HepG2 (cell line): ENCODE measurements around the gene C5AR1. TPM values are rescaled to one million over a fixed set of nuclear protein-coding genes. Genes with fewer than 3 reads are reported as not detected.

Source experiments
- ATAC-seq: fragments of 200-7000 bp; cut with Tn5 transposase; 3 replicates; pipeline ENCODE4 v1.9.1; 2020; ENCODE audit warnings: mild to moderate bottlenecking, moderate library complexity
- BruUV-seq: library from RNA; stranded (reverse); fragments of 400-500 nt; replicated peaks from 2 replicates; lab custom pipeline; 2021; lab: Mats Ljungman, UMichigan
- CTCF ChIA-PET: fragments of 300-600 bp; formaldehyde crosslinking; extraction: SDS; loops from one replicate; lab custom pipeline; 2021; ENCODE audit warnings: low total read pairs, inconsistent platforms, low intra/inter-chr PET ratio; lab: Yijun Ruan, JAX
- POLR2A ChIA-PET: fragments of 350-600 bp; sonication (Branson Sonifier 250); formaldehyde crosslinking; loops from one replicate; lab custom pipeline; 2020; ENCODE audit warnings: antibody characterized with exemption, inconsistent platforms; lab: Yijun Ruan, JAX
- DNase-seq: peaks from one replicate; pipeline ENCODE4 v3.0.0-alpha.2; 2015; ENCODE audit warnings: low spot score
- FAIRE-seq: peaks from 3 replicates; lab custom pipeline; 2011; peaks lifted over from hg19 to GRCh38; lab: Jason Lieb, UNC
- H2AFZ ChIP-seq: one replicate; pipeline ENCODE4 v1.6.1; 2011; ENCODE audit warnings: low read length, inconsistent platforms
- H3K27ac ChIP-seq: fragments of 300-600 bp; 3 replicates; pipeline ENCODE4 v1.8.0; 2011; ENCODE audit warnings: mixed run types, mild to moderate bottlenecking, mixed read lengths, low read length, inconsistent platforms; ENCODE audit not compliant: insufficient read depth; ENCODE audit errors: extremely low read length
- H3K27me3 ChIP-seq, 2 experiments: fragments of 200-600 bp in 1 of 2; 2 replicates in 1 of 2; 3 replicates in 1 of 2; pipeline versions ENCODE4 v1.6.0 to v1.8.0; 2011; ENCODE audit warnings: low read length in 2 of 2, mild to moderate bottlenecking in 2 of 2, moderate library complexity in 2 of 2, inconsistent platforms in 1 of 2; ENCODE audit not compliant: insufficient read depth in 2 of 2, control insufficient read depth in 1 of 2
- H3K36me3 ChIP-seq, 2 experiments: fragments of 200-600 bp in 1 of 2; replicated peaks in 1 of 2; 2 replicates in 1 of 2; 3 replicates in 1 of 2; pipeline versions ENCODE4 v1.5.1 to v1.8.0; 2011; ENCODE audit warnings: low read length in 2 of 2, inconsistent platforms in 1 of 2; ENCODE audit not compliant: insufficient read depth in 2 of 2, control insufficient read depth in 1 of 2
- H3K4me1 ChIP-seq: 2 replicates; pipeline ENCODE4 v1.5.1; 2012; ENCODE audit warnings: low read length, inconsistent platforms; ENCODE audit not compliant: insufficient read depth
- H3K4me2 ChIP-seq: 2 replicates; pipeline ENCODE4 v1.6.0; 2011; ENCODE audit warnings: low read depth, low read length, inconsistent platforms
- H3K4me3 ChIP-seq, 3 experiments: fragments of 200-600 bp in 1 of 3; sonication (generic), shearing (Covaris generic) in 1 of 3; replicated peaks in 1 of 3; 2 replicates each; pipeline ENCODE4 v1.5.1; 2011 to 2016; ENCODE audit warnings: low read length in 3 of 3, inconsistent platforms in 2 of 3, low read depth in 2 of 3, mild to moderate bottlenecking in 2 of 3, control low read depth in 1 of 3, mixed read lengths in 1 of 3; ENCODE audit not compliant: insufficient read depth in 1 of 3
- H3K79me2 ChIP-seq: one replicate; pipeline ENCODE4 v1.6.1; 2011; ENCODE audit warnings: low read length, inconsistent platforms; ENCODE audit not compliant: insufficient read depth
- H3K9ac ChIP-seq: 2 replicates; pipeline ENCODE4 v1.6.0; 2011; ENCODE audit warnings: mild to moderate bottlenecking, low read depth, low read length, inconsistent platforms; ENCODE audit not compliant: insufficient read depth
- H3K9me3 ChIP-seq: 2 replicates; pipeline ENCODE4 v1.5.1; 2012; ENCODE audit warnings: mild to moderate bottlenecking, low read length
- H4K20me1 ChIP-seq: 2 replicates; pipeline ENCODE4 v1.6.0; 2011; ENCODE audit warnings: inconsistent platforms, mild to moderate bottlenecking, low read length, moderate library complexity; ENCODE audit not compliant: insufficient read depth
- PTBP1 ChIP-seq: fragments of 200-400 bp; formaldehyde crosslinking; IDR thresholded peaks from 2 replicates; pipeline ENCODE4 v1.6.1; 2018; ENCODE audit warnings: low read length, low read depth; ENCODE audit not compliant: poor library complexity, severe bottlenecking
- ZKSCAN5 ChIP-seq: sonication (generic); formaldehyde crosslinking; IDR thresholded peaks from 2 replicates; pipeline ENCODE4 v1.5.1; 2020; ENCODE audit warnings: mild to moderate bottlenecking, missing genetic modification reagents
- ZNF138 ChIP-seq: sonication (generic); formaldehyde crosslinking; IDR thresholded peaks from 2 replicates; pipeline ENCODE4 v1.5.0; 2020; ENCODE audit warnings: mild to moderate bottlenecking, low read depth, missing genetic modification reagents
- ZNF24 ChIP-seq: fragments of 450-650 bp; IDR thresholded peaks from 2 replicates; pipeline ENCODE4 v1.6.1; 2017; ENCODE audit warnings: antibody characterized with exemption, mild to moderate bottlenecking
- ZNF253 ChIP-seq: sonication (generic); formaldehyde crosslinking; IDR thresholded peaks from 2 replicates; pipeline ENCODE4 v1.8.0; 2022; ENCODE audit warnings: mild to moderate bottlenecking, missing genetic modification reagents, borderline replicate concordance
- ZNF629 ChIP-seq: sonication (generic); formaldehyde crosslinking; conservative IDR thresholded peaks from 2 replicates; pipeline ENCODE4 v1.5.0; 2020; ENCODE audit warnings: missing genetic modification reagents
- ZNF724P ChIP-seq: sonication (generic); formaldehyde crosslinking; IDR thresholded peaks from 2 replicates; pipeline ENCODE4 v1.8.0; 2022; ENCODE audit warnings: missing genetic modification reagents, borderline replicate concordance
- ZNF768 ChIP-seq: sonication (generic); formaldehyde crosslinking; IDR thresholded peaks from 2 replicates; pipeline ENCODE4 v1.4.0; 2020; ENCODE audit warnings: missing genetic modification reagents
- WGBS: methylation state at CpG from one replicate; pipeline ENCODE4 v1.1.6; 2017; ENCODE audit warnings: low lambda C conversion rate; 5-methylcytosine and 5-hydroxymethylcytosine counted together
- in situ Hi-C: cut with HindIII; loops from 2 replicates; pipeline ENCODE4 v1.10.0; 2017; ENCODE audit warnings: low pct_unique_long_range_greater_than_20kb; ENCODE audit not compliant: extremely low pct_ligation_motif_present
- intact Hi-C: fragments of 100-400 bp; cut with micrococcal nuclease; formaldehyde crosslinking; loops from one replicate; pipeline ENCODE4 v1.10.0; 2022; ENCODE audit not compliant: unreplicated experiment
- polyA plus RNA-seq, 8 experiments: library from polyadenylated mRNA; depleted of rRNA in 3 of 8; stranded (reverse) in 7 of 8; unstranded in 1 of 8; fragments of >200 nt; fragmentation: Illumina TruSeq in 4 of 8; extraction: Trizol in 4 of 8; gene quantifications; 2 replicates each; pipeline versions ENCODE4 v1.2.1 to v1.2.3, GENCODE V29; 2011 to 2016; ENCODE audit warnings: low read depth in 4 of 8, missing spikeins in 1 of 8, mixed read lengths in 1 of 8; ENCODE audit not compliant: insufficient read depth in 1 of 8
- total RNA-seq, 5 experiments: library from RNA; depleted of rRNA; stranded (reverse); fragments of >200 nt; fragmentation: Illumina TruSeq; extraction: Trizol; gene quantifications; 2 replicates each; pipeline ENCODE4 v1.2.3, GENCODE V29; 2016; ENCODE audit warnings: low read depth in 1 of 5
- TF ChIP-seq, protein P1 (sequence below): sonication (generic); formaldehyde crosslinking; IDR thresholded peaks from 2 replicates; pipeline ENCODE4 v1.4.0; 2020; ENCODE audit warnings: missing genetic modification reagents, mild to moderate bottlenecking, borderline replicate concordance
- TF ChIP-seq, protein P2 (sequence below): sonication (generic); formaldehyde crosslinking; IDR thresholded peaks from one replicate; pipeline ENCODE4 v1.5.1; 2020; ENCODE audit warnings: mild to moderate bottlenecking, missing genetic modification reagents; ENCODE audit errors: not compliant biosample characterization
- TF ChIP-seq, protein P3 (sequence below): sonication (generic); formaldehyde crosslinking; IDR thresholded peaks from 2 replicates; pipeline ENCODE4 v1.4.0; 2020; ENCODE audit warnings: mild to moderate bottlenecking, missing genetic modification reagents

Gene C5AR1
- total and polyA plus RNA-seq, 2 of the 13 experiments (the other 11 are each of a cell fraction or from before 2014, with no cell fraction given): 0.07 to 1.6 TPM

- BruUV-seq: no TSS peak
- intact Hi-C loops: no loop called here
Observed at GRCh38 chr19:47275791-47276461, 33.7 kb upstream of the C5AR1 start.

More at GRCh38 chr19:47275791-47276461, 33.7 kb upstream of the C5AR1 start:
- Histone ChIP-seq H3K27me3 (no peaks in the 10 kb centered on the region), H3K4me3 (0 out of 6 replicates have a peak overlapping the region, but pooled peaks of 1 of the 3 experiments have one; percentile 71), H3K9ac (no peak overlapping the region), H4K20me1 (peaks cover 3% of the 10 kb centered on the region; the same call in 1 of the 2 replicates), H3K79me2 (no peaks in the 10 kb centered on the region), H2AFZ (no peak overlapping the region), H3K27ac (no peak overlapping the region), H3K9me3 (no peaks in the 10 kb centered on the region), H3K36me3 (no peaks in the 10 kb centered on the region; a peak in 2 of 5 replicates), H3K4me1 (peaks cover 24% of the 10 kb centered on the region), H3K4me2 (peak overlapping the region; percentile 55; the same call in 1 of the 2 replicates)
- DNase-seq: no peak
- ChIA-PET CTCF (no interaction called here), POLR2A (interaction anchor here (1.3 to 2.3 kb wide), 3 partner anchors 18 to 76 kb away, joined by 3 to 57 read pairs (median 3); partner anchors contain the start of gene CCDC9)
- 58% methylated on average over 8 of the region's 13 CpGs for WGBS
- in situ Hi-C loops: no loop called here
- TF ChIP-seq ZNF629 (CRISPR knock-in tag): 0 out of 2 replicates have a peak, but pooled peaks have one; percentile 10
- TF ChIP-seq, protein P1, sequence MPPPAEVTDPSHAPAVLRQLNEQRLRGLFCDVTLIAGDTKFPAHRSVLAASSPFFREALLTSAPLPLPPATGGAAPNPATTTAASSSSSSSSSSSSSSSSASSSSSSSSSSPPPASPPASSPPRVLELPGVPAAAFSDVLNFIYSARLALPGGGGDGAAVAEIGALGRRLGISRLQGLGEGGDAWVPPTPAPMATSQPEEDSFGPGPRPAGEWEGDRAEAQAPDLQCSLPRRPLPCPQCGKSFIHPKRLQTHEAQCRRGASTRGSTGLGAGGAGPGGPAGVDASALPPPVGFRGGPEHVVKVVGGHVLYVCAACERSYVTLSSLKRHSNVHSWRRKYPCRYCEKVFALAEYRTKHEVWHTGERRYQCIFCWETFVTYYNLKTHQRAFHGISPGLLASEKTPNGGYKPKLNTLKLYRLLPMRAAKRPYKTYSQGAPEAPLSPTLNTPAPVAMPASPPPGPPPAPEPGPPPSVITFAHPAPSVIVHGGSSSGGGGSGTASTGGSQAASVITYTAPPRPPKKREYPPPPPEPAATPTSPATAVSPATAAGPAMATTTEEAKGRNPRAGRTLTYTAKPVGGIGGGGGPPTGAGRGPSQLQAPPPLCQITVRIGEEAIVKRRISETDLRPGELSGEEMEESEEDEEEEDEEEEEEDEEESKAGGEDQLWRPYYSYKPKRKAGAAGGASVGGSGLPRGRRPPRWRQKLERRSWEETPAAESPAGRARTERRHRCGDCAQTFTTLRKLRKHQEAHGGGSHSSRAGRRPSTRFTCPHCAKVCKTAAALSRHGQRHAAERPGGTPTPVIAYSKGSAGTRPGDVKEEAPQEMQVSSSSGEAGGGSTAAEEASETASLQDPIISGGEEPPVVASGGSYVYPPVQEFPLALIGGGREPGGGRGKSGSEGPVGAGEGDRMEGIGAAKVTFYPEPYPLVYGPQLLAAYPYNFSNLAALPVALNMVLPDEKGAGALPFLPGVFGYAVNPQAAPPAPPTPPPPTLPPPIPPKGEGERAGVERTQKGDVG (CRISPR knock-in tag): 0 out of 2 replicates have a peak, but pooled peaks have one; percentile 12
- TF ChIP-seq ZNF138: no peak
- TF ChIP-seq ZNF24: no peak
- TF ChIP-seq, protein P2, sequence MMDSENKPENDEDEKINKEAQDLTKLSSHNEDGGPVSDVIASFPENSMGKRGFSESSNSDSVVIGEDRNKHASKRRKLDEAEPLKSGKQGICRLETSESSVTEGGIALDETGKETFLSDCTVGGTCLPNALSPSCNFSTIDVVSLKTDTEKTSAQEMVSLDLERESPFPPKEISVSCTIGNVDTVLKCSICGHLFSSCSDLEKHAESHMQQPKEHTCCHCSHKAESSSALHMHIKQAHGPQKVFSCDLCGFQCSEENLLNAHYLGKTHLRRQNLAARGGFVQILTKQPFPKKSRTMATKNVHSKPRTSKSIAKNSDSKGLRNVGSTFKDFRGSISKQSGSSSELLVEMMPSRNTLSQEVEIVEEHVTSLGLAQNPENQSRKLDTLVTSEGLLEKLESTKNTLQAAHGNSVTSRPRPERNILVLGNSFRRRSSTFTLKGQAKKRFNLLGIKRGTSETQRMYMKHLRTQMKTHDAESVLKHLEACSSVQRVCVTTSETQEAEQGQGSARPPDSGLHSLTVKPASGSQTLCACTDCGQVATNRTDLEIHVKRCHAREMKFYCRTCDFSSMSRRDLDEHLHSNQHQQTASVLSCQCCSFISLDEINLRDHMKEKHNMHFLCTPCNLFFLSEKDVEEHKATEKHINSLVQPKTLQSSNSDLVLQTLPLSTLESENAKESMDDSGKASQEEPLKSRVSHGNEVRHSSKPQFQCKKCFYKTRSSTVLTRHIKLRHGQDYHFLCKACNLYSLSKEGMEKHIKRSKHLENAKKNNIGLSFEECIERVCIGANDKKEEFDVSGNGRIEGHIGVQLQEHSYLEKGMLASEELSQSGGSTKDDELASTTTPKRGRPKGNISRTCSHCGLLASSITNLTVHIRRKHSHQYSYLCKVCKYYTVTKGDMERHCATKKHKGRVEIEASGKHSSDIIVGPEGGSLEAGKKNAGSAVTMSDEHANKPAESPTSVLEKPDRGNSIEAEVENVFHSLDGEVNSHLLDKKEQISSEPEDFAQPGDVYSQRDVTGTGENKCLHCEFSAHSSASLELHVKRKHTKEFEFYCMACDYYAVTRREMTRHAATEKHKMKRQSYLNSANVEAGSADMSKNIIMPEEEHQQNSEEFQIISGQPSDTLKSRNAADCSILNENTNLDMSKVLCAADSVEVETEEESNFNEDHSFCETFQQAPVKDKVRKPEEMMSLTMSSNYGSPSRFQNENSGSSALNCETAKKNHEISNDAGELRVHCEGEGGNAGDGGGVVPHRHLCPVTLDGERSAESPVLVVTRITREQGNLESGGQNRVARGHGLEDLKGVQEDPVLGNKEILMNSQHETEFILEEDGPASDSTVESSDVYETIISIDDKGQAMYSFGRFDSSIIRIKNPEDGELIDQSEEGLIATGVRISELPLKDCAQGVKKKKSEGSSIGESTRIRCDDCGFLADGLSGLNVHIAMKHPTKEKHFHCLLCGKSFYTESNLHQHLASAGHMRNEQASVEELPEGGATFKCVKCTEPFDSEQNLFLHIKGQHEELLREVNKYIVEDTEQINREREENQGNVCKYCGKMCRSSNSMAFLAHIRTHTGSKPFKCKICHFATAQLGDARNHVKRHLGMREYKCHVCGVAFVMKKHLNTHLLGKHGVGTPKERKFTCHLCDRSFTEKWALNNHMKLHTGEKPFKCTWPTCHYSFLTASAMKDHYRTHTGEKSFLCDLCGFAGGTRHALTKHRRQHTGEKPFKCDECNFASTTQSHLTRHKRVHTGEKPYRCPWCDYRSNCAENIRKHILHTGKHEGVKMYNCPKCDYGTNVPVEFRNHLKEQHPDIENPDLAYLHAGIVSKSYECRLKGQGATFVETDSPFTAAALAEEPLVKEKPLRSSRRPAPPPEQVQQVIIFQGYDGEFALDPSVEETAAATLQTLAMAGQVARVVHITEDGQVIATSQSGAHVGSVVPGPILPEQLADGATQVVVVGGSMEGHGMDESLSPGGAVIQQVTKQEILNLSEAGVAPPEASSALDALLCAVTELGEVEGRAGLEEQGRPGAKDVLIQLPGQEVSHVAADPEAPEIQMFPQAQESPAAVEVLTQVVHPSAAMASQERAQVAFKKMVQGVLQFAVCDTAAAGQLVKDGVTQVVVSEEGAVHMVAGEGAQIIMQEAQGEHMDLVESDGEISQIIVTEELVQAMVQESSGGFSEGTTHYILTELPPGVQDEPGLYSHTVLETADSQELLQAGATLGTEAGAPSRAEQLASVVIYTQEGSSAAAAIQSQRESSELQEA: no peak
- TF ChIP-seq PTBP1: no peak
- TF ChIP-seq ZKSCAN5 (CRISPR knock-in tag): no peak
- no peak for TF ChIP-seq ZNF253 (CRISPR knock-in tag)
- no peak for TF ChIP-seq ZNF724P (CRISPR knock-in tag)
- TF ChIP-seq, protein P3, sequence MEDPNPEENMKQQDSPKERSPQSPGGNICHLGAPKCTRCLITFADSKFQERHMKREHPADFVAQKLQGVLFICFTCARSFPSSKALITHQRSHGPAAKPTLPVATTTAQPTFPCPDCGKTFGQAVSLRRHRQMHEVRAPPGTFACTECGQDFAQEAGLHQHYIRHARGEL (CRISPR knock-in tag): no peak
- TF ChIP-seq ZNF768 (CRISPR knock-in tag): peak; percentile 28; the same call in 1 of the 2 replicates
- FAIRE-seq: no peak
- ATAC-seq: no peak
